ENCODE results near the gene TMEM175.
A peak's percentile ranks its signal among the peaks of the same experiment; 100 is the strongest.

TMEM175 gene

GRCh38 chr4:992297-993110 lies 60.2 kb downstream of the TMEM175 start:
- DNase-seq = no peak

- DNase-seq = no peak
These were observed 61.1 kb downstream of the TMEM175 start, which contains the start of gene SLC26A1 for GRCh38 chr4:993111-994029. SLC26A1 (minus strand) TSS chr4:993404; CDS start chr4:991703, 1,701 bp downstream.

GRCh38 chr4:995311-996026 lies 63.2 kb downstream of the TMEM175 start:
- DNase-seq = no peak

- DNase-seq = no peak
These were observed 64.1 kb downstream of the TMEM175 start for GRCh38 chr4:996030-996996.

- DNase-seq = no peak
These were observed 64.7 kb downstream of the TMEM175 start for GRCh38 chr4:996997-997374.

GRCh38 chr4:997375-998071 lies 65.3 kb downstream of the TMEM175 start:
- DNase-seq = no peak

GRCh38 chr4:998096-998691 lies 65.9 kb downstream of the TMEM175 start:
- DNase-seq = no peak

GRCh38 chr4:999240-999863 lies 67.1 kb downstream of the TMEM175 start:
- peak; percentile 16 for DNase-seq

GRCh38 chr4:999882-1000425 lies 67.7 kb downstream of the TMEM175 start:
- DNase-seq = no peak

GRCh38 chr4:1000686-1001260 lies 68.5 kb downstream of the TMEM175 start:
- no peak for DNase-seq

GRCh38 chr4:1001561-1002130 lies 69.4 kb downstream of the TMEM175 start:
- DNase-seq = no peak

- DNase-seq = no peak
These were observed 69.9 kb downstream of the TMEM175 start for GRCh38 chr4:1002131-1002630.

- no peak for DNase-seq
These were observed 70.5 kb downstream of the TMEM175 start for GRCh38 chr4:1002631-1003251.

- no peak for DNase-seq
These were observed 71.2 kb downstream of the TMEM175 start for GRCh38 chr4:1003271-1004070.

- DNase-seq = no peak
These were observed 71.8 kb downstream of the TMEM175 start for GRCh38 chr4:1004071-1004418.

- DNase-seq = no peak
These were observed 72.6 kb downstream of the TMEM175 start for GRCh38 chr4:1004557-1005485.

GRCh38 chr4:1006856-1007255 lies 74.6 kb downstream of the TMEM175 start:
- no peak for DNase-seq
